Epithelial cell of proximal tubule (primary cell): ENCODE data around the gene AHCYL1. TPM values are rescaled to one million over a fixed set of nuclear protein-coding genes. Genes with fewer than 3 reads are reported as not detected.

Experiments used
- DNase-seq: peaks from one replicate; pipeline ENCODE4 v3.0.0-alpha.2; 2011; ENCODE audit warnings: low read depth
- H3K4me3 ChIP-seq: 2 replicates; pipeline ENCODE4 v1.5.1; 2011; ENCODE audit warnings: low read depth, mild to moderate bottlenecking, low read length
- CTCF ChIP-seq: conservative IDR thresholded peaks from 2 replicates; pipeline ENCODE4 v1.5.1; 2012; ENCODE audit warnings: low read depth, mild to moderate bottlenecking, low read length
- total RNA-seq: library from RNA; depleted of rRNA; stranded (reverse); fragments of >200 nt; gene quantifications from 2 replicates; pipeline ENCODE4 v1.2.3, GENCODE V29; 2015

Gene AHCYL1
- total RNA-seq, 1 donor from 2014 or later: 54.9 TPM

- no peak for TF ChIP-seq CTCF
- DNase-seq: no peak
- no peak overlapping the region for H3K4me3 ChIP-seq
Observed at GRCh38 chr1:110063781-110064180, 79.2 kb downstream of the AHCYL1 start.

GRCh38 chr1:110064576-110065337 is 80.2 kb downstream of the AHCYL1 start:
- no peak for DNase-seq
- TF ChIP-seq CTCF: no peak
- no peak overlapping the region for H3K4me3 ChIP-seq

- no peak for DNase-seq
- H3K4me3 ChIP-seq: no peak overlapping the region
- no peak for TF ChIP-seq CTCF
Observed at GRCh38 chr1:110065841-110066240, 81.3 kb downstream of the AHCYL1 start.

- no peak overlapping the region for H3K4me3 ChIP-seq
- DNase-seq: no peak
- no peak for TF ChIP-seq CTCF
Observed at GRCh38 chr1:110067479-110067892, 82.9 kb downstream of the AHCYL1 start.

- TF ChIP-seq CTCF: no peak
- H3K4me3 ChIP-seq: no peak overlapping the region
- no peak for DNase-seq
Observed at GRCh38 chr1:110067893-110068645, 83.5 kb downstream of the AHCYL1 start.

- no peak for TF ChIP-seq CTCF
- H3K4me3 ChIP-seq: no peak overlapping the region
- DNase-seq: no peak
Observed at GRCh38 chr1:110068646-110069403, 84.3 kb downstream of the AHCYL1 start.
